Stimulated activated CD4-positive, alpha-beta T cell treated with anti-CD3 and anti-CD28 coated beads, TNF-alpha, amount 100 ng/mL, for 1 hour (primary cell): ENCODE data around the gene TRIM3.

Source experiments
- DNase-seq, 3 donors: peaks; one replicate each; pipeline ENCODE4 v3.0.0-alpha.2; 2020; ENCODE audit warnings: low read depth in 3 of 3, low spot score in 1 of 3

TRIM3 gene

GRCh38 chr11:6442441-6442840 is 31.3 kb downstream of the TRIM3 start:
- no peak for DNase-seq

GRCh38 chr11:6440906-6441358 is 32.8 kb downstream of the TRIM3 start, which contains the start of gene HPX:
TSS of gene HPX (minus strand) at chr11:6440987. CDS start at chr11:6440963, 24 bp downstream.
- no peak for DNase-seq

- no peak for DNase-seq
Measured at GRCh38 chr11:6438979-6439571, 34.7 kb downstream of the TRIM3 start.

GRCh38 chr11:6437993-6438392 is 35.7 kb downstream of the TRIM3 start:
- DNase-seq: no peak

- no peak for DNase-seq
Measured at GRCh38 chr11:6437423-6437822, 36.3 kb downstream of the TRIM3 start.

GRCh38 chr11:6433998-6434660 is 39.6 kb downstream of the TRIM3 start:
- DNase-seq: no peak

- no peak for DNase-seq
Measured at GRCh38 chr11:6431861-6432260, 41.9 kb downstream of the TRIM3 start.

GRCh38 chr11:6427516-6427915 is 46.2 kb downstream of the TRIM3 start:
- no peak for DNase-seq

GRCh38 chr11:6420677-6421076 is 53.1 kb downstream of the TRIM3 start:
- DNase-seq: no peak

GRCh38 chr11:6419009-6419631 is 54.6 kb downstream of the TRIM3 start, which contains the start of gene APBB1:
TSS of gene APBB1 (minus strand) at chr11:6419094. CDS start at chr11:6411347, 7,747 bp downstream.
- DNase-seq: peak; percentile 32 to 74 (median 57)

- DNase-seq: no peak
Measured at GRCh38 chr11:6418557-6419008, 55.2 kb downstream of the TRIM3 start.

- DNase-seq: no peak
Measured at GRCh38 chr11:6417907-6418556, 55.7 kb downstream of the TRIM3 start.

GRCh38 chr11:6415797-6416196 is 57.9 kb downstream of the TRIM3 start:
- DNase-seq: no peak

- no peak for DNase-seq
Measured at GRCh38 chr11:6414874-6415328, 58.8 kb downstream of the TRIM3 start.

GRCh38 chr11:6413791-6414201 is 59.9 kb downstream of the TRIM3 start:
- peak in 1 of 3 donors; percentile 44 for DNase-seq

- DNase-seq: no peak
Measured at GRCh38 chr11:6411594-6412031, 62.1 kb downstream of the TRIM3 start.

GRCh38 chr11:6410695-6411430 is 62.9 kb downstream of the TRIM3 start:
- no peak for DNase-seq

GRCh38 chr11:6406370-6406769 is 67.4 kb downstream of the TRIM3 start:
- no peak for DNase-seq

- no peak for DNase-seq
Measured at GRCh38 chr11:6405846-6406245, 67.9 kb downstream of the TRIM3 start.

GRCh38 chr11:6405052-6405667 is 68.6 kb downstream of the TRIM3 start:
- no peak for DNase-seq
